Activated T-cell treated with anti-CD3 and anti-CD28 coated beads for 1 hour (primary cell): ENCODE results near the gene GABRR2.
"Not testable (repeated sequence)": the region's sequence is repeated elsewhere in the genome, so short reads cannot be mapped to it uniquely, and the experiment has no call there.

Experiments used
- DNase-seq: peaks from one replicate; pipeline ENCODE4 v3.0.0-alpha.2; 2020; ENCODE audit warnings: low read depth

The GABRR2 gene

DNA sequence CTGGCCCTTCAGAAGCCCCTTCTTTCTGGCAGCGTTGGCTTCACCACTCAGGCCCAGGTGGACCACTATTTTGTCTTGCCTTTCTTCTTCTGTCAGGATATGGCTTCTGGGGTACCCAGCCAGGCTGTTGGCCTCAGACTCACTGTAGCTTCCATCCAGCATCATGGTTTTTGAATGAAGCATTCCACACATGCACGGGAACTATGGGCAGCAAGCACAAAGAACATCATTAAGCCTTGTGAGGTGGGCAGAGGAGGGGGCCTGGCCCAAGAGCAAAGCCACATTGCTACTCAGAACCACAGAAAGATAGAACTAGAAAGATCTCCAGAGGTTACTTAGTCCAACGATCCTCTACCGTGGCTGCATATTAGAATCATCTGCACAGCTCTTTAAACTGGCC lies 57.3 kb downstream of the GABRR2 start:
- no peak for DNase-seq

DNA sequence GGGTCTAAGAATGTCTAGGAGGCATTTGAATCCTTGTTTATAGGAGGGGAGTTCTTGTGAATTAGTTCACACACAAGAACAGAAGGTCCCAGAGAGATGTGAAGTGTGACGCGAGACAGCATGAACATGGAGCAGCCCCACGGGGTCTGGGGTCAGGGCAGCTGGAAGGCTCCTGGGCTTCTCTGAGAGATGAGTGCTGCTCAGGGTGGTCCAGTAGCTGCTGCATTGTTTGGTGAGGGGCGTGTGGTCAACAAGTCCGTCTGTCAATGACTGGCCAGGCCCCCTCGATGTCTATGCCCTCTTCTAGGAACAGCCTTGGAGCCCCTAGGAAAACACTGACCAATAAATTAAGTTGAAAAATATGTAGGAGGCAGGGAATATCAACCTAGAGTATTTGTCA lies 57.8 kb downstream of the GABRR2 start:
- no peak for DNase-seq

- DNase-seq: no peak
Observed at GRCh38 chr6:89255417-89255816, 59.7 kb downstream of the GABRR2 start.

- DNase-seq: no peak
Observed at GRCh38 chr6:89254569-89254968, 60.5 kb downstream of the GABRR2 start.

DNA sequence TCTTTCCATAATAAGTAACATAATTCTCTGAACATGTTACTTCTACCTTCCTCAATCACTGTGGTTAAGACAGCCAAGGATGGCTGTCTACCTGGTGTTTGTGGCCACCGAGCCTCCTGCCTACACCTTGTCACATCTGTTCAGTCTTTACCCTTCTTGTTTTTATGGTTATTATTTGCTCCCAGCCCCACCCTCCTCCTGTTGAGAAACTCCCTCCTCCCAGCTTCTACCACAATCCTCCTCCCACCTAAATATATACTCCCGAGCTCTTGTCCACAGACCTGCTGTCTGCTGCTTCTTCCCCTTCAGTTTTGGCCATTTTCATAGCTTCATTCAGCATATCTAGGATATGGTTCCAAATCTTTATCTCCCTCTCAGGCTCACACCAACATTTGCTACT lies 62.2 kb downstream of the GABRR2 start:
- DNase-seq: no peak

DNA sequence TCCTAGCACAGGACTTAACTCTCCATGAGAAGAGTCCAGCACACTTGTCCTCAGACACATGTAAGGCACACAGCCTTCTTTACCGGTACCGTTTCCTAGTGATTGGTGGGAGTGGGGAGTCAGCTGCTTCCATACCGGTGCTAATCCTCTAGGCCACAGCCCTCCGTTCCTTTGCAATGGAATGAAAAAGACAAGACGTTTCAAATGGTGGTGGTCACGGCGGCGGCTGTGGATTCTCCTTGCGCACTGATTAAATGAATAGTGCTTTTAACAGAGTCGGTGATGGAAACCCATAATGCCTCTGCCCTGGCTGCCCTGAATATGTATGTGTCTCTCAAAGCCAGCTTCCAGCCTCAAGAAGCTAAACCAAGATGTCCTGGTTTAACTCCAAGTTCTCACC lies 63.1 kb downstream of the GABRR2 start:
- no peak for DNase-seq

- no peak for DNase-seq
Observed at GRCh38 chr6:89251170-89251569, 63.9 kb downstream of the GABRR2 start.

DNA sequence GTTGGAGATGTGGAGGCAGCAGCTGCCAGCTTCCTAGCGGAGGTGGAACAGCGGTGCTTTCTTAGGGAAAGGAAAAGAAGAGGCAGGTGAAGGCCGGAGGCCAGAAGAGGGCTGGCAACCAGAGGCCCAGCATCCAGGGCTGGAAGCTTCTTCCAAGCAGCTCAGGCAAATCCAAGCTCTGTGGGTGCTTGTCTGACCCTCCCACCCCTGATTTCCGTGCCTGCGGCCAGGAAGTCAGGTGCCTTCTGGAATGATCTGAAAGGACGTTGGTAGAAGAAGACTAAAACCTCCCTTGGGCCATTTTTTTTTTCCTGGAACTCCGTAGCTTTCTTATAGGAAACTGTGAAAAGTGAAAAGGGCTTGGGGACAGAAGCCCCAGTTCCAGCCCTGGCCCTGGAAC lies 64.9 kb downstream of the GABRR2 start:
- no peak for DNase-seq

GRCh38 chr6:89244241-89244985 lies 70.7 kb downstream of the GABRR2 start:
- DNase-seq: no peak

DNA sequence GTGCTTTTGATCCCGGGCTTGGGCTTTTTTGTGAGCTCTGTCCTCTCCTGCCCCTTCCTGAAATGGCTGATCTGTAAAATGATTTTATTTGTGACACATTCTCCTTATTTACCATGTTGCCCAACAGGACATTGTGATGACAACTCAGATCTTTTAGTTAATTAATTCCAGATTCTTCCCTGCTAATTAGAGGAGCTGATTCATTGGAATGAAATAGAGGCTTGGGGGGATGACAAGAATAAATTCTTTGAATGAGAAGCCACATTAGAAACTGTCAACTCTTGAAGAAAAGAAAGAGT lies 71.8 kb downstream of the GABRR2 start:
- DNase-seq: no peak

DNA sequence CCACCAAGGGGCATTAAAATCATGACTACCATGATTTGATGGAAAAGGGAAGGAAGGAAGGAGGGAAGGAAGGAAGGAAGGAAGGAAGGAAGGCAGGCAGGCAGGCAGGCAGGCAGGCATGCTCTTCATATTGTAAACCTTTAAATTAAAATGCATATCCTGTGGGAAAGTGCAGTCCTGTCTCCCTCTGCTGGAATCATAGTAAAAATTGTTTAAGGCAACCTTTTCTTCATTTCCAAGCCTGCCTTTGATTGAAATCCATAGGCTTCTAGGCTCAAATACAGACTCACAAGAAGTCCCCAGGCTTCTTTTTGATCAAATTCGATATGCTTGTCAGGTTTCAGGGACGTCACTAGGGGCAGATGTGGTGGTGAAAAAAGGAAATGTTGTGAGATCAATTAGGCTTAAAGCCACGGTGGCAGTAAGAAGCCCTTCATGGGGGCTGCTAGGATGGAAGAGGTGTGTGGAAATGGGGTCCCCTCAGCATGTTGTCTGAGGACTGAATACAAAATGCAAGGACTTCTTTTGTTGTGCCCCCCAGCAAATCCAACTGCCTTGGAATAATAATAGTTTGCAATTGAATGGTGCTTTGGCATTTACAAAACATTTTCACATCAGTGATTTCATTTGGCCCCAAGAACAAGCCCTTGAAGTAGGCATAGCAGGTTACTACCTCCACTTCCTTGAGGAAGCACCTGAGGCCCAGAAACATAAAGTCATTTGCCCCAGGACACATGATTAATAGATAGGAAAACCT lies 72.3 kb downstream of the GABRR2 start:
- no peak for DNase-seq

GRCh38 chr6:89239338-89239737 lies 75.8 kb downstream of the GABRR2 start:
- no peak for DNase-seq

DNA sequence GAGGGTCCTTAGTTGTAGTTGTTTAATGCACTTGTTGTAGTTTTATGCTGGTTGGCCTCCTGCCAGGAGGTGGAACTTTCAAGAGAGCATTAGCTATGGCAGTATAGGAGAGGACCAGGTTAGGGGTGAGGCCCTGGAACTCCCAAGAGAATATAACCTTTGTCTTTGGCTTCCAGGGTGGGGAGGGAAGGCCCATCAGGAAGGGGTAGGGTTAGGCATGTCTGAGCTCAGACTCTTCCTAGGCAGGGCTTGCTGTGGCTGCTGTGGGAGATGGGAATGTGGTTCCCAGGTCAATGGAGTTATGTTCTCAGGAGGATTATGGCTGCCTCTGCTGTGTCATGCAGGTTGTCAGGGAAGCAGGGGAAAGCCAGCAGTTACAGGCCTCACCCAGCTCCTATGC lies 77.9 kb downstream of the GABRR2 start:
- DNase-seq: no peak

DNA sequence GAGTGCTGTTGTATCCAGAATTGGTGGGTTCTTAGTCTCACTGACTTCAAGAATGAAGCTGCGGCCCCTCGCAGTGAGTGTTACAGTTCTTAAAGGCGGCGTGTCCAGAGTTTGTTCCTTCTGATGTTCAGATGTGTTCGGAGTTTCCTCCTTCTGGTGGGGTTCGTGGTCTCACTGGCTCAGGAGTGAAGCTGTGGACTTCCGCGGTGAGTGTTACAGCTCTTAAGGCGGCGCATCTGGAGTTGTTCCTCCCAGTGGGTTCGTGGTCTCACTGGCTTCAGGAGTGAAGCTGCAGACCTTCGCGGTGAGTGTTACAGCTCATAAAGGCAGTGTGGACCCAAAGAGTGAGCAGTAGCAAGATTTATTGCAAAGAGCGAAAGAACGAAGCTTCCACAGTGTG lies 81.5 kb downstream of the GABRR2 start:
- not testable (repeated sequence) for DNase-seq

- no peak for DNase-seq
Observed at GRCh38 chr6:89222712-89223039, 92.4 kb downstream of the GABRR2 start.

GRCh38 chr6:89221971-89222711 lies 93.0 kb downstream of the GABRR2 start:
- no peak for DNase-seq

DNA sequence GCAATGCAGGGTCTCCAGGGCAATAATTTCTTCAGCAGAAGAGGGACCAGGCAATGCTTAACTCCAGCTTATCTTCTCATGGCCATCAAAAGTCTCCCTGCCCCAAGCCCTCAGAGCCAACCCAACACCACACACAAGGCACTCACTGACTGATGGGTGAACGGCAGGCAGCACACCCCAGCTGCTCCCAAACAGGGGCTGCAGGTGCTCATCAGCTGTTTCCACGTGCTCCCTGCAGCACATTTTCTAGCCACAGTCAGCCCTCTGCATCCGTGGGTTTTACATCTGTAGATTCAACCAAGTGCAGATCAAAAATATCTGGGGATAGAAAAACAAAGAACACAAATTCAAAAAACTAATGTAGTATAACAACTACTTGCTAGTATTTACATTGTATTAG lies 94.0 kb downstream of the GABRR2 start:
- DNase-seq: no peak

- DNase-seq: no peak
Observed at GRCh38 chr6:89217299-89217910, 97.7 kb downstream of the GABRR2 start, which contains the start of gene GABRR1. GABRR1 (minus strand) TSS chr6:89217358; CDS start chr6:89217322, 36 bp downstream.

- no peak for DNase-seq
Observed at GRCh38 chr6:89216411-89216810, 98.7 kb downstream of the GABRR2 start.

DNA sequence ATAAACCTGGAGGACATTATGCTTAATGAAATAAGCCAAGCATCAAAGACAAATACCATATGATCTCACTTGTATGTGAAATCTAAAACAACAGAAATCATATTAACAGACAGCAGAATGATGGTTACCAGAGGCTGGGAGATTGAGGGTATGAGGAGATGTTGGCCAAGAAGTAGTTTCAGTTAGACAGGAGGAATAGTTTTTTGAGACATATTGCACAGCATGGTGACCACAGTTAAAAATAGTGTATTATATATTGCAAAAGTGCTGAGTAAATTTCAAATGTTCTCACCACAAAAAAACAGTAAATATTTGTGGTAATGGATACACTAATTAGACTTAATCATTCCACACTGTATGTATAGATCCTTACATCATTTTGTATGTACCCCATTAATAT lies 99.7 kb downstream of the GABRR2 start:
- DNase-seq: no peak

DNA sequence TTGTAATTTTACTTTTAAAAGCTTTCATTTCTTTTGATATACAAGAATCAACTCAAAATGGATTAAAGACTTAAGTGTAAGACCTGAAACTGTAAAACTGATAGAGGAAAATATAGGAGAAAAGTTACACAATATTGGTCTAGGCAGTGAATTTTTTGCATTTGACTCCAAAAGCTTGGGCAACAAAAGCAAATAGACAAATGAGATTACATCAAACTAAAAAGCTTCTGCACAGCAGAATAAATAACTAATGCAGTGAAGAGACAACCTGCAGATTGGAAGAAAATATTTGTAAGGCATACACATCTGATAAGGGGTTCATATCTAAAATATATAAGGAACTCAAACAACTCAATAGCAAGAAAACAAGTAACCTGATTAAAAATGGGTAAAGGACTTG lies 100.9 kb downstream of the GABRR2 start:
- DNase-seq: no peak

DNA sequence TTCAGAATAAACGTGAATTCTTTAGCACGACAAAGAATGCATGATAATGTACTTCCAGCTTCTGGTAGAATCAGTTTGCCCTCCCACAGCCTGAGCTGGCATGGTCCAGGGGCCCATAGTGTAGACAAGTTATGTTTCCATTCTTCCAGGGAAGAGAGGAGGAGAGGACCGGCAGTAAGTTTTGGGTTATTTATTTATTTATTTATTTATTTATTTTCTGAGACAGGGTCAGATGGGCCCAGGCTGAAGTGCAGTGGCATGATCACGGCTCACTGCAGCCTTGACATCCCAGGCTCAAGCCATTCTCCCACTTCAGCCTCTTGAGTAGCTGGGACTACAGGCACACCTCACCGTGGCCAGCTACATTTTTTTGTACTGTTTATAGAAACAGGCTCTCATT lies 102.6 kb downstream of the GABRR2 start:
- no peak for DNase-seq

- no peak for DNase-seq
Observed at GRCh38 chr6:89209457-89209856, 105.6 kb downstream of the GABRR2 start.
